Skin epidermis (tissue), 12 donors: Measurements from ENCODE around the gene STX4.

ENCODE experiments used
- H3K27ac ChIP-seq, 21 experiments: fragments of 200-600 bp; sonication (generic) in 11 of 21; one replicate each; pipeline ENCODE4 v1.5.0; 2020; ENCODE audit warnings: mild to moderate bottlenecking in 3 of 21, inconsistent platforms in 2 of 21, moderate library complexity in 2 of 21
- H3K4me3 ChIP-seq, 7 experiments: fragments of 200-600 bp; sonication (generic) in 2 of 7; one replicate each; pipeline ENCODE4 v1.5.0; 2020; ENCODE audit warnings: inconsistent platforms in 2 of 7, mild to moderate bottlenecking in 2 of 7, moderate library complexity in 1 of 7

The STX4 gene

GRCh38 chr16:31032736-31033708, at the start of gene STX4:
Gene STX4, plus strand, starts transcription at chr16:31033558. Its CDS starts 248 bp downstream, at chr16:31033806.
- H3K27ac ChIP-seq: peak within 1 kb of the TSS; percentile 76 to 98 (median 94)
- peak within 1 kb of the TSS; percentile 62 to 98 (median 84) for H3K4me3 ChIP-seq

- Histone ChIP-seq H3K4me3 (no peak overlapping the region), H3K27ac (peak overlapping the region in 6 of 21 experiments; percentile 58 to 86 (median 72))
Measured at GRCh38 chr16:30983898-30984610, 49.3 kb upstream of the STX4 start.

- peak within 1 kb of the TSS; percentile 19 to 52 (median 29) for H3K4me3 ChIP-seq
- peak within 1 kb of the TSS in 18 of 21 experiments; percentile 37 to 86 (median 68) for H3K27ac ChIP-seq
Measured at GRCh38 chr16:30984669-30985400, 48.5 kb upstream of the STX4 start, which contains the start of gene HSD3B7. Gene HSD3B7, plus strand, starts transcription at chr16:30985207. Its CDS starts 452 bp downstream, at chr16:30985659.

GRCh38 chr16:30985401-30986128, 47.8 kb upstream of the STX4 start:
- Histone ChIP-seq H3K4me3 (peak overlapping the region; percentile 19 to 52 (median 29)), H3K27ac (peak overlapping the region in 18 of 21 experiments; percentile 37 to 86 (median 68))

GRCh38 chr16:30986129-30986991, 47.0 kb upstream of the STX4 start:
- H3K4me3 ChIP-seq: peak overlapping the region in 1 of 7 experiments; percentile 29
- H3K27ac ChIP-seq: peak overlapping the region in 10 of 21 experiments; percentile 9 to 86 (median 78)

- H3K4me3 ChIP-seq: no peak overlapping the region
- no peak overlapping the region for H3K27ac ChIP-seq
Measured at GRCh38 chr16:30987581-30988190, 45.7 kb upstream of the STX4 start.

GRCh38 chr16:30989469-30990047, 43.8 kb upstream of the STX4 start:
- Histone ChIP-seq H3K27ac (no peak overlapping the region), H3K4me3 (no peak overlapping the region)

GRCh38 chr16:30990105-30990504, 43.3 kb upstream of the STX4 start:
- H3K27ac ChIP-seq: no peak overlapping the region
- H3K4me3 ChIP-seq: no peak overlapping the region

- H3K4me3 ChIP-seq: no peak overlapping the region
- no peak overlapping the region for H3K27ac ChIP-seq
Measured at GRCh38 chr16:30991052-30991451, 42.3 kb upstream of the STX4 start.

GRCh38 chr16:30992276-30992780, 41.0 kb upstream of the STX4 start:
- Histone ChIP-seq H3K27ac (no peak overlapping the region), H3K4me3 (no peak overlapping the region)

GRCh38 chr16:30992931-30993816, 40.2 kb upstream of the STX4 start:
- Histone ChIP-seq H3K4me3 (no peak overlapping the region), H3K27ac (no peak overlapping the region)

GRCh38 chr16:30995927-30996323, 37.4 kb upstream of the STX4 start:
- H3K27ac ChIP-seq: peak overlapping the region in 8 of 21 experiments; percentile 68 to 90 (median 88)
- no peak overlapping the region for H3K4me3 ChIP-seq

GRCh38 chr16:30996324-30996984, 36.9 kb upstream of the STX4 start:
- H3K27ac ChIP-seq: peak overlapping the region; percentile 61 to 91 (median 86)

GRCh38 chr16:30996985-30997724, 36.2 kb upstream of the STX4 start:
- Histone ChIP-seq H3K4me3 (peak overlapping the region; percentile 39 to 55 (median 45)), H3K27ac (peak overlapping the region; percentile 61 to 91 (median 86))

More at GRCh38 chr16:30996324-30996984, 36.9 kb upstream of the STX4 start:
- peak overlapping the region; percentile 39 to 55 (median 45) for H3K4me3 ChIP-seq
